Lower lobe of right lung (tissue), 2 donors: ENCODE measurements around the gene CELSR3. TPM values are rescaled to one million over a fixed set of nuclear protein-coding genes. Genes with fewer than 3 reads are reported as not detected.
A peak's percentile ranks its signal among the peaks of the same experiment; 100 is the strongest.

Experiments
- ATAC-seq, 2 donors: fragments of 200-7000 bp; cut with Tn5 transposase; one replicate each; pipeline ENCODE4 v1.9.1; 2020 to 2022; ENCODE audit warnings: mild to moderate bottlenecking in 2 of 2, moderate library complexity in 2 of 2
- DNase-seq: peaks from one replicate; pipeline ENCODE4 v3.0.0-alpha.2; 2020
- H3K27ac ChIP-seq: fragments of 200-600 bp; one replicate; pipeline ENCODE4 v1.8.0; 2022
- H3K27me3 ChIP-seq: fragments of 200-600 bp; one replicate; pipeline ENCODE4 v1.8.0; 2022; ENCODE audit warnings: low read depth
- H3K36me3 ChIP-seq: fragments of 200-600 bp; one replicate; pipeline ENCODE4 v1.8.0; 2022; ENCODE audit warnings: mild to moderate bottlenecking
- H3K4me1 ChIP-seq: fragments of 200-600 bp; one replicate; pipeline ENCODE4 v1.8.0; 2022
- H3K4me3 ChIP-seq: fragments of 200-600 bp; one replicate; pipeline ENCODE4 v1.8.0; 2022; ENCODE audit warnings: mild to moderate bottlenecking
- H3K9me3 ChIP-seq: fragments of 200-600 bp; one replicate; pipeline ENCODE4 v1.8.0; 2022
- intact Hi-C: fragments of 100-400 bp; cut with DNase I; formaldehyde crosslinking; loops from one replicate; pipeline ENCODE4 v1.11.0; 2022
- total RNA-seq: library from RNA; stranded (reverse); fragmentation: NEBNext Ultra II Directional; extraction: Animal tissue kit (Norgen Biotek cat#: 25700); gene quantifications from one replicate; pipeline ENCODE4 v1.2.1, GENCODE V29; 2021
- TF ChIP-seq, protein P1 (sequence below): fragments of 200-600 bp; IDR thresholded peaks from one replicate; pipeline ENCODE4 v1.8.0; 2022; ENCODE audit warnings: antibody characterized with exemption, mild to moderate bottlenecking
- donor health status: DM: no; HTN: yes; CAD: no; lungs with severe emphysema.

Gene CELSR3
- total RNA-seq, 1 donor from 2014 or later, result 1.0 TPM

DNA sequence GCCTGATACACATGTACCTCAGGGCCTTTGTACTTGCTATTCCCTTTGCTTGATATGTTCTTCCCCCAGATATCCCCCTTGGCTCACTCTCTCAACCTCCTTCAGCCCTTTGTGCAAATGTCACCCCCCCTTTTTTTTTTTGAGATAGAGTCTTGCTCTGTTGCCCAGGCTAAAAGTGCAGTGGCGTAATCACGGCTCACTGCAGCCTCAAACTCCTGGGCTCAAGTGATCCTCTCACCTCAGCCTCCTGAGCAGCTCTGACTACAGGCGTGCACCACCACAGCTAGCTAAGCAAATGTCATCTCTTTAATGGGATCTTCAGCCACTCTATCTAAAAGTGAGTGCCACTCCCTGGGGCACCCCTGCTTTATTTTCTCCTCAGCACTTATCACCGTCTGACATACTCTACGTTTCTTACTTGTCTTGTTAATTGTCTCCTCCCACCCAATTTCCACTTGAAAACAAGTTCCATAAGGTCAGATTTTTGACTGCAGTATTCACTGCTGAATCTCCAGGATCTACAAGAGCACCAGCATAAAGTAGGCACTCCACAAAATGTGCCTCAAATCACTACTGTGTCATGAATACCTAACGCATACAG is 39.7 kb upstream of the CELSR3 start:
- Histone ChIP-seq H3K27ac (no peak overlapping the region), H3K36me3 (peaks cover 34% of the 10 kb centered on the region), H3K4me1 (peaks cover 30% of the 10 kb centered on the region), H3K4me3 (no peak overlapping the region), H3K9me3 (no peaks in the 10 kb centered on the region), H3K27me3 (no peaks in the 10 kb centered on the region)
- intact Hi-C loops, result no loop called here
- TF ChIP-seq, protein P1, sequence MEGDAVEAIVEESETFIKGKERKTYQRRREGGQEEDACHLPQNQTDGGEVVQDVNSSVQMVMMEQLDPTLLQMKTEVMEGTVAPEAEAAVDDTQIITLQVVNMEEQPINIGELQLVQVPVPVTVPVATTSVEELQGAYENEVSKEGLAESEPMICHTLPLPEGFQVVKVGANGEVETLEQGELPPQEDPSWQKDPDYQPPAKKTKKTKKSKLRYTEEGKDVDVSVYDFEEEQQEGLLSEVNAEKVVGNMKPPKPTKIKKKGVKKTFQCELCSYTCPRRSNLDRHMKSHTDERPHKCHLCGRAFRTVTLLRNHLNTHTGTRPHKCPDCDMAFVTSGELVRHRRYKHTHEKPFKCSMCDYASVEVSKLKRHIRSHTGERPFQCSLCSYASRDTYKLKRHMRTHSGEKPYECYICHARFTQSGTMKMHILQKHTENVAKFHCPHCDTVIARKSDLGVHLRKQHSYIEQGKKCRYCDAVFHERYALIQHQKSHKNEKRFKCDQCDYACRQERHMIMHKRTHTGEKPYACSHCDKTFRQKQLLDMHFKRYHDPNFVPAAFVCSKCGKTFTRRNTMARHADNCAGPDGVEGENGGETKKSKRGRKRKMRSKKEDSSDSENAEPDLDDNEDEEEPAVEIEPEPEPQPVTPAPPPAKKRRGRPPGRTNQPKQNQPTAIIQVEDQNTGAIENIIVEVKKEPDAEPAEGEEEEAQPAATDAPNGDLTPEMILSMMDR, result no peak
- ATAC-seq, result no peak
- no peak for DNase-seq

DNA sequence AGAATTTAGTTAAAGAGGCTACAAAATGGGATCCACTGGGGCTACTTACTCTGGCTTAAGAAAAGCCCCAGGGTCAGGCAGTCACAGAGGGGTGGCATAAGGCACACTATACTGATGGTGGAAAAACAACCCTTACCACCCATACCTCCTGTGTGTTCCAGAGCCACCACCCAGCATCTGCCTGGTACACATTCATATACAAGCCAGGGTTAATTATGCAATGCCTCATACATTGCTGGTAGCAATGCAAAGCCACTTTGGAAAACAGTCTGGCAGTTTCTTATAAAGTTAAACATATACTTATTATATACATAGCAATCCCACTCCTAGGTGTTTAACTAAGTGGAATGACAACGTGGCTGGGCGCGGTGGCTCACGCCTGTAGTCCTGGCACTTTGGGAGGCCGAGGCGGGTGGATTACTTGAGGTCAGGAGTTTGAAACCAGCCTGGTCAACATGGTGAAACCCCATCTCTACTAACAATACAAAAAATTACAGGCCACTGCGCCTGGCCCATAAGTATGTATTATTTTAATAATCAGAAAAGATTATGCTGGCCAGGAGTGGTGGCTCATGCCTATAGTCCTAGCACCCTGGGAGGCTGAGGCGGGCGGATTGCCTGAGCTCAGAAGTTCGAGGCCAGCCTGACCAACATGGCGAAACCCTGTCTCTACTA is 38.2 kb upstream of the CELSR3 start:
- Histone ChIP-seq H3K4me3 (no peak overlapping the region), H3K36me3 (peaks cover 30% of the 10 kb centered on the region), H3K27me3 (no peaks in the 10 kb centered on the region), H3K4me1 (peaks cover 40% of the 10 kb centered on the region), H3K27ac (no peak overlapping the region), H3K9me3 (no peaks in the 10 kb centered on the region)
- TF ChIP-seq, protein P1, result no peak
- DNase-seq (no peak), ATAC-seq (no peak)
- intact Hi-C loops, result no loop called here

- DNase-seq, result no peak
- no peak overlapping the region for H3K4me3 ChIP-seq
- peaks cover 42% of the 10 kb centered on the region for H3K36me3 ChIP-seq
- H3K4me1 ChIP-seq, result peaks cover 54% of the 10 kb centered on the region
- H3K27ac ChIP-seq, result no peak overlapping the region
- intact Hi-C loops, result no loop called here
- TF ChIP-seq, protein P1, result no peak
- H3K27me3 ChIP-seq, result no peaks in the 10 kb centered on the region
- H3K9me3 ChIP-seq, result no peaks in the 10 kb centered on the region
- ATAC-seq, result peak in 1 of 2 donors; percentile 10
Measured at GRCh38 chr3:48698891-48699290, 36.2 kb upstream of the CELSR3 start.

DNA sequence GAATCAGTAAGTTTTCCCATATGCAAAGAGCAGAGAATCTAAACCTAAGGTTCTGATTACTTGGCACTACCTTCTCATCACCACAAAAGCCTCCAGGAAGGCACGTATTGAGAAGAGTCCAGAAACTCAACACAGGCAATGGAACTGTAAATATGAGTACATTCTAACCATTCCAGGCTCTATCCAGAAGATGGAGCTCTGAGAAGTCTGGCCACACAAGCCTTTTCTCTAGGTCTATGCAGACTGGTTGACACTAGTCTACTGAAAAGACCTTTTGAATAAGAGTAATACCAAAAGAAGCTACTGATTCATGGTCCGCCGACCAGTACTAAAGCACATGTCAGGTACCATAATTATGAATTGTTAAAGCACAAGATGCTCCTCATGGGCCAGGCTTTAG is 35.3 kb upstream of the CELSR3 start:
- intact Hi-C loops, result no loop called here
- DNase-seq (no peak), ATAC-seq (no peak)
- Histone ChIP-seq H3K9me3 (no peaks in the 10 kb centered on the region), H3K27me3 (no peaks in the 10 kb centered on the region), H3K4me3 (no peak overlapping the region), H3K4me1 (peaks cover 51% of the 10 kb centered on the region), H3K36me3 (peaks cover 52% of the 10 kb centered on the region), H3K27ac (no peak overlapping the region)
- TF ChIP-seq, protein P1, result no peak

DNA sequence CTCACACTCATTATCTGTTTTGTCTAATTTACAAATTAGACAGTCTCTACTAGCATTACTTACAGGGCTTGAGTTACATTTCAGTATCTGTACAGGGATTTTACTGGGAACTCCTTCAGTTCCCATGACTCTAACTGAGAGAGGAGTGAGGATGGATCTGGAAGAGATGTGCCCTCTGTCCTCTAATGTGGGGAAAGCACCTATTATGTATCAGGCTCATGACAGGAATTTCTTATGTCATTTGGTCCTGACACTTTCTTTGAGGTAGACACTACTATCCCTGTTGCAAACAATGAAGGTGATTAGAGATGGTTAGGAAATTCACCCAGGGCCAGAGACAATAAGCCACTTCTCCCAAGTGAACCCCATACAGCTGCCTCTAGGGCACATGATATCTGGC is 33.9 kb upstream of the CELSR3 start:
- Histone ChIP-seq H3K9me3 (no peaks in the 10 kb centered on the region), H3K36me3 (peaks cover 65% of the 10 kb centered on the region), H3K4me3 (no peak overlapping the region), H3K27ac (no peak overlapping the region), H3K4me1 (peaks cover 51% of the 10 kb centered on the region), H3K27me3 (no peaks in the 10 kb centered on the region)
- intact Hi-C loops, result no loop called here
- no peak for DNase-seq
- TF ChIP-seq, protein P1, result no peak
- ATAC-seq, result no peak
